Spleen (tissue), 11 donors: Measurements from ENCODE around the gene C1orf198. TPM values are rescaled to one million over a fixed set of nuclear protein-coding genes. Genes with fewer than 3 reads are reported as not detected.

Experiments used
- DNase-seq: peaks from one replicate; pipeline ENCODE4 v3.0.0-alpha.2; 2020
- H3K27ac ChIP-seq, 8 donors: fragments of 200-600 bp; sonication (generic) in 7 of 8; 1 replicate in 4 of 8; 2 replicates in 4 of 8; pipeline versions ENCODE4 v1.5.0 to v1.8.0; 2016 to 2021; ENCODE audit warnings: inconsistent platforms in 4 of 8, mild to moderate bottlenecking in 4 of 8, moderate library complexity in 1 of 8
- H3K27me3 ChIP-seq, 7 donors: fragments of 200-600 bp; sonication (generic) in 6 of 7; replicated peaks in 1 of 7; 1 replicate in 4 of 7; 2 replicates in 3 of 7; pipeline versions ENCODE4 v1.5.0 to v1.8.0; 2016 to 2021; ENCODE audit warnings: inconsistent platforms in 3 of 7, mild to moderate bottlenecking in 1 of 7
- H3K36me3 ChIP-seq, 6 donors: fragments of 200-600 bp; sonication (generic) in 5 of 6; 1 replicate in 4 of 6; 2 replicates in 2 of 6; pipeline versions ENCODE4 v1.5.0 to v1.8.0; 2016 to 2021; ENCODE audit warnings: inconsistent platforms in 2 of 6
- H3K4me1 ChIP-seq, 6 donors: fragments of 200-600 bp; sonication (generic) in 5 of 6; 1 replicate in 3 of 6; 2 replicates in 3 of 6; pipeline versions ENCODE4 v1.5.0 to v1.8.0; 2016 to 2021; ENCODE audit warnings: inconsistent platforms in 3 of 6
- H3K4me3 ChIP-seq, 8 donors: fragments of 200-600 bp; sonication (generic) in 7 of 8; 1 replicate in 4 of 8; 2 replicates in 4 of 8; pipeline versions ENCODE4 v1.5.0 to v1.8.0; 2016 to 2021; ENCODE audit warnings: inconsistent platforms in 4 of 8, mild to moderate bottlenecking in 4 of 8, moderate library complexity in 2 of 8
- H3K9me3 ChIP-seq, 8 donors: fragments of 200-600 bp; sonication (generic) in 7 of 8; 1 replicate in 4 of 8; 2 replicates in 4 of 8; pipeline versions ENCODE4 v1.5.0 to v1.8.0; 2016 to 2021; ENCODE audit warnings: inconsistent platforms in 4 of 8
- POLR2A ChIP-seq, 3 donors: fragments of 450-650 bp; IDR thresholded peaks; one replicate each; pipeline ENCODE4 v1.5.1; 2017; ENCODE audit warnings: antibody characterized with exemption in 3 of 3, mild to moderate bottlenecking in 1 of 3
- POLR2AphosphoS5 ChIP-seq, 3 donors: sonication (generic); formaldehyde crosslinking; IDR thresholded peaks; one replicate each; pipeline ENCODE4 v1.5.1; 2017; ENCODE audit warnings: antibody characterized with exemption in 3 of 3
- WGBS, 5 donors: extraction: QIAGEN DNeasy Blood & Tissue Kit in 3 of 5; methylation state at CpG; one replicate each; pipeline versions ENCODE4 v1.1.5 to v1.1.7; 2013 to 2018; 5-methylcytosine and 5-hydroxymethylcytosine counted together
- intact Hi-C: fragments of 100-400 bp; cut with DNase I; formaldehyde crosslinking; loops from one replicate; pipeline ENCODE4 v1.15.0; 2023; ENCODE audit warnings: low total_unique reads
- polyA plus RNA-seq, 3 donors: library from polyadenylated mRNA; stranded (reverse); fragments of 200-250 nt; gene quantifications; one replicate each; pipeline ENCODE4 v1.2.1, GENCODE V29; 2013
- total RNA-seq, 7 donors: library from RNA; depleted of rRNA in 3 of 7; stranded (reverse); fragments of >200 nt in 3 of 7; fragmentation: NEBNext Ultra II Directional in 4 of 7; extraction: Animal tissue kit (Norgen Biotek cat#: 25700) in 4 of 7; gene quantifications; one replicate each; pipeline versions ENCODE4 v1.1.0 to v1.2.1, GENCODE V29; 2016 to 2021
- TF ChIP-seq, protein P1 (sequence below), 11 experiments: fragments of 200-600 bp in 7 of 11; fragments of 450-650 bp in 4 of 11; sonication (generic) in 4 of 11; IDR thresholded peaks in 8 of 11; conservative IDR thresholded peaks in 3 of 11; 1 replicate in 7 of 11; 2 replicates in 4 of 11; pipeline versions ENCODE4 v1.4.0 to v1.8.0; 2016 to 2021; ENCODE audit warnings: antibody characterized with exemption in 11 of 11, inconsistent platforms in 4 of 11, mild to moderate bottlenecking in 1 of 11
- donor health status: healthy with polysubstance abuse.
- donor health status: DM: no; HTN: no; CAD: no; lungs with moderate emphysema.
- donor health status: DM: no; HTN: no; CAD: no.
- donor health status: Bipolar disorder and iron deficiency.
- donor health status: healthy.
- donor health status: DM: no; HTN: no; CAD: no.
- donor health status: DM: yes; HTN: yes; CAD: no.

The C1orf198 gene
- total and polyA plus RNA-seq, 10 donors, result 5.0 to 32.7 (median 18.4) TPM

DNA sequence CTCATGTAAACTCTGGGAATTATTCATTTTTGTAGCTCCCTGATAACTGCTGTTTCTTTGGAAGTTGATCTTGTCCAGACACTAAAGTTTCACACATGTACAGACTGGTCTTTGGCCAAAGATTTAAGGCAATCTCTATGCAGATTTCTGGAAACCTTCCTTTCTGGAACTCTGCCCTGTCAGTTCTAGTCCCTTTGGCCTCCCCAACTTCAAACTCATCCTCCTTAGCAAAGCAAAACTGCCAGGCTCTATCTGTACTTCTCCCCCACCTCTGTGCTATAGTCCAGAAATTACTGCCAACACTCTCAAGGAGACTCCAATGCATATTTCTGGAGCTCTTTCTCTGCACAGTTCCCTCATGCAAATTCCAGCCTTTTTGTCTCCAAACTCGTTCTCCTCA is 36.5 kb downstream of the C1orf198 start:
- TF ChIP-seq, protein P1, sequence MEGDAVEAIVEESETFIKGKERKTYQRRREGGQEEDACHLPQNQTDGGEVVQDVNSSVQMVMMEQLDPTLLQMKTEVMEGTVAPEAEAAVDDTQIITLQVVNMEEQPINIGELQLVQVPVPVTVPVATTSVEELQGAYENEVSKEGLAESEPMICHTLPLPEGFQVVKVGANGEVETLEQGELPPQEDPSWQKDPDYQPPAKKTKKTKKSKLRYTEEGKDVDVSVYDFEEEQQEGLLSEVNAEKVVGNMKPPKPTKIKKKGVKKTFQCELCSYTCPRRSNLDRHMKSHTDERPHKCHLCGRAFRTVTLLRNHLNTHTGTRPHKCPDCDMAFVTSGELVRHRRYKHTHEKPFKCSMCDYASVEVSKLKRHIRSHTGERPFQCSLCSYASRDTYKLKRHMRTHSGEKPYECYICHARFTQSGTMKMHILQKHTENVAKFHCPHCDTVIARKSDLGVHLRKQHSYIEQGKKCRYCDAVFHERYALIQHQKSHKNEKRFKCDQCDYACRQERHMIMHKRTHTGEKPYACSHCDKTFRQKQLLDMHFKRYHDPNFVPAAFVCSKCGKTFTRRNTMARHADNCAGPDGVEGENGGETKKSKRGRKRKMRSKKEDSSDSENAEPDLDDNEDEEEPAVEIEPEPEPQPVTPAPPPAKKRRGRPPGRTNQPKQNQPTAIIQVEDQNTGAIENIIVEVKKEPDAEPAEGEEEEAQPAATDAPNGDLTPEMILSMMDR (IDR thresholded peaks at IDR 0.05 in 8 of 11, conservative IDR thresholded peaks at IDR 0.05 in 3 of 11), result no peak
- H3K9me3 ChIP-seq, result peaks cover 0 to 7% (median 0%) of the 10 kb centered on the region in 8 donors
- WGBS, 5 donors, result 41 to 87% (median 66%) methylated on average over 1 of the region's 1 CpG
- DNase-seq, result no peak
- H3K27ac ChIP-seq, result no peak overlapping the region
- no peak overlapping the region for H3K4me3 ChIP-seq
- no peaks in the 10 kb centered on the region for H3K27me3 ChIP-seq
- no peaks in the 10 kb centered on the region for H3K36me3 ChIP-seq
- intact Hi-C loops, result no loop called here
- H3K4me1 ChIP-seq, result no peaks in the 10 kb centered on the region

DNA sequence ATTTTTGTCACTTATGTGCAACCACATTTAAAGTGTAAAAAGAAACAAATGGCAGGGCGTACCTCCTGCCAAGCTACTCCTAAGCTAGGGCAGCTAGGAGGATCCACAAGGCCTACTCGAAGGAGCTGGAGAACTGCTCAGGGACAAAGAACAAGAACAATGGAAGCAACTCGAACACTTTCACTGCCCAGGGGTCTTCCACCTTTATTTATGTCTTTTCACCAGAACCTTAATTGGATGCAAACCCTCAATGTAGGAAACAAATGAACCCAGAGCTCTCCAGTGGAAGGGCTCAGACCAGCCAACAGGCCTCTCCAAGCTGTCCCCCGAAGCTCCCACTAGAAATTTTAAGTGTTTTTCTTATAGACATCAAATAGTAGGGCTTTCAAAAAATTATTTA is 39.9 kb downstream of the C1orf198 start:
- TF ChIP-seq POLR2AphosphoS5 (IDR thresholded peaks at IDR 0.05) (no peak), POLR2A (IDR thresholded peaks at IDR 0.05) (no peak)
- H3K9me3 ChIP-seq, result peaks cover 0 to 7% (median 0%) of the 10 kb centered on the region in 8 donors
- H3K4me1 ChIP-seq, result no peaks in the 10 kb centered on the region
- intact Hi-C loops, result no loop called here
- no peaks in the 10 kb centered on the region for H3K36me3 ChIP-seq
- DNase-seq, result no peak
- peak overlapping the region in 1 of 8 donors; percentile 5 for H3K27ac ChIP-seq
- 81 to 89% (median 86%) methylated on average over 4 of the region's 4 CpGs for WGBS, 5 donors
- no peak overlapping the region for H3K4me3 ChIP-seq
- H3K27me3 ChIP-seq, result peaks cover 0 to 3% (median 0%) of the 10 kb centered on the region in 7 donors

DNA sequence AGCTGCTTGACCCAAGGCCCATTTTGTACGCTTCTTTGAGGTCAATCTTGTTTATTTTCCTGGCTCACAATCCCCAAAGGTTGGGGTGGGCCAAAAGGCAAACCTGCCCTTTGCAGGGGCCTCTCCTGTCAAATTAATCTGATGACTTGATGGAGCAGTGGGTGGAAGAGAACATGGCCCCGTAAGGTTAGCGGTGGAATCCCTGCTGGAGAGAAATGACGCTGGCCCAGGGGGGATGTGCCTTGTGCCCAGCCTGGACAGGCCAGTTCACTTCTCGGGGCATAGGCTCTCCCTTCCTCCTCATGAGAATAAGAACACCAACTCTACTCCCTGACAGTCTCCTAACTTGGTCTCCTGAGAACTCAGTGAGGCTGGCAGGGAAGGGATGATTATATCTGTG is 40.5 kb downstream of the C1orf198 start:
- intact Hi-C loops, result no loop called here
- Histone ChIP-seq H3K4me3 (no peak overlapping the region), H3K27ac (peak overlapping the region in 1 of 8 donors; percentile 5), H3K9me3 (peaks cover 0 to 7% (median 0%) of the 10 kb centered on the region in 8 donors), H3K27me3 (peaks cover 0 to 3% (median 0%) of the 10 kb centered on the region in 7 donors), H3K36me3 (no peaks in the 10 kb centered on the region), H3K4me1 (no peaks in the 10 kb centered on the region)
- TF ChIP-seq POLR2AphosphoS5 (IDR thresholded peaks at IDR 0.05) (peak in 1 of 3 donors; percentile 31), POLR2A (IDR thresholded peaks at IDR 0.05) (no peak)
- WGBS, 5 donors, result 63 to 86% (median 69%) methylated on average over 5 of the region's 5 CpGs
- no peak for DNase-seq

DNA sequence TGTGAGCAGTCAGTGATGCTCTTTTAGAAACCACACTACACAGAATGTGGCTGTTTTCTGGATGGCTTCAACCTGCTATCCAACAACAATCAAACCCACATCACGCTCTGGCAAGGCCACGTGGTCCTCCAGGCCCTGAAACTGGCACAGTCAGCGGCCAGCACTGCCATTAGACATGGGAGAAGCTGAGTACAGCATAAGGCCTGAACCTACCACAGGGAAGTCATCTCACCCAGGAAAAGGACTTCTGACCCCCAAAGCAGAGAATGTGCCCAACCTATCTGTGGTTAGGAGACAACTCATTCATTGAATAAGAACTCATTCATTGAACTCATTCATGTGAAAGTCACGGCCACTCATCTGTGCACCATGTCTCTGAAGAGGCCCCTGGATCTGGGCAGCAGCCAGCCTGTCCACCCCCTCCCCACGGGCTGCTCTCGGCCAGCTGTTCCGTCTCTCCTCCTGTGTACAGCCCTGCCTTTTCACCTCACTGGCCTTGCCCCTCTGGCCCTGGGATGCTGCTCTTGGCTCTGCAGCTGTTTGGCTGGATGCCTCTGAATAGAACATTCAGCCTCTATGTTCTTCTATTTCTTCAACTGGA is 41.1 kb downstream of the C1orf198 start:
- H3K4me3 ChIP-seq, result no peak overlapping the region
- intact Hi-C loops, result no loop called here
- DNase-seq, result no peak
- H3K27me3 ChIP-seq, result peaks cover 0 to 3% (median 0%) of the 10 kb centered on the region in 7 donors
- H3K27ac ChIP-seq, result no peak overlapping the region
- 68 to 86% (median 74%) methylated on average over 7 of the region's 7 CpGs for WGBS, 5 donors
- H3K4me1 ChIP-seq, result peaks cover 0 to 5% (median 0%) of the 10 kb centered on the region in 6 donors
- H3K9me3 ChIP-seq, result peaks cover 0 to 7% (median 0%) of the 10 kb centered on the region in 8 donors
- no peaks in the 10 kb centered on the region for H3K36me3 ChIP-seq
- TF ChIP-seq, protein P1 (IDR thresholded peaks at IDR 0.05 in 8 of 11, conservative IDR thresholded peaks at IDR 0.05 in 3 of 11), result no peak
- TF ChIP-seq POLR2A (IDR thresholded peaks at IDR 0.05), result no peak
- TF ChIP-seq POLR2AphosphoS5 (IDR thresholded peaks at IDR 0.05), result peak in 2 of 3 donors; percentile 34 to 49

DNA sequence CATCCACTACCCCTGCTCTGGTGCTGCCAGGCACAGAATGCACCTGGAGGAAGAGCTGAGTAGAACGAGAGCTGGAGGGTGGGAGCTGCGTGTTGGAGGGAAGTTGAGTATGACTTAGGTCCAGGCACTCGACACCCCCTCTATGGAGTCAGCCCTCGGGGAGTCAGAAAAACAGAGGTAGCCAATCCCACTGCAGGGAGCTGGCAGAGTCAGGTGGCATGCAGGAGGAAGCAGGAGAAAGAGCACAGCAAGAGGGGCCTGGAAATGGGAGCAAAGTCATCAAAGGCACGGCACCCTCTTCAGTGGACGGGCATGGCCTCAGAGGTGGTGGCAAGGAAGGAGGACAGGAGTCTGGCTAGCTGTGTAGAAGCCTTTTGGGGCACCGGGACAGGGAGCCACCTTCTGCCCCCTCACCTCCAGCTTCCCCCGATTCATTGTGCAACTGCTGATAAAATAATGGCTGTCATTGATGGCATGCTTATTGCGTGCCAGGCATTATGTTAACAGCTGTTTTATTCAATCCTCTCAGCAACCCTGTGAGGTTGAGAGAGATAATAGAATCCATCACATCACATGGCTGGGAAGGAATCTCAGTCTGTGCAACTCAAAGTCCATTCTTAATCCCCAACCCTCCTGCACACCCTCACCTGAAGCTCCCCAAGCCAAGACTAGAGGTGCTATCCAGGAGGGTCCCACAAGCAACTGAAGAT is 42.0 kb downstream of the C1orf198 start:
- Histone ChIP-seq H3K9me3 (peaks cover 0 to 5% (median 0%) of the 10 kb centered on the region in 8 donors), H3K36me3 (no peaks in the 10 kb centered on the region), H3K27ac (no peak overlapping the region), H3K4me1 (peaks cover 0 to 6% (median 0%) of the 10 kb centered on the region in 6 donors), H3K4me3 (no peak overlapping the region), H3K27me3 (peaks cover 0 to 3% (median 0%) of the 10 kb centered on the region in 7 donors)
- TF ChIP-seq POLR2AphosphoS5 (IDR thresholded peaks at IDR 0.05), result no peak
- TF ChIP-seq, protein P1 (IDR thresholded peaks at IDR 0.05 in 8 of 11, conservative IDR thresholded peaks at IDR 0.05 in 3 of 11), result no peak
- TF ChIP-seq POLR2A (IDR thresholded peaks at IDR 0.05), result no peak
- intact Hi-C loops, result no loop called here
- 89 to 96% (median 90%) methylated on average over 9 of the region's 9 CpGs for WGBS, 5 donors
- DNase-seq, result no peak
